Measurements from ENCODE around the gene STK32C. TPM values are rescaled to one million over a fixed set of nuclear protein-coding genes. Genes with fewer than 3 reads are reported as not detected.

Gene STK32C
- total RNA-seq, 2 donors from 2014 or later: 7.2 to 21.5 TPM

- H3K9me3 ChIP-seq: no peaks in the 10 kb centered on the region
- no peak overlapping the region for H3K27ac ChIP-seq
- H3K36me3 ChIP-seq: no peaks in the 10 kb centered on the region
- TF ChIP-seq POLR2A (IDR thresholded peaks at IDR 0.05) (no peak), CTCF (IDR thresholded peaks at IDR 0.05) (no peak), POLR2AphosphoS5 (IDR thresholded peaks at IDR 0.05) (no peak)
- intact Hi-C loops (cut with DNase I): no loop called here
- no peak for DNase-seq (ENCODE audit: low spot score)
- no peaks in the 10 kb centered on the region for H3K4me1 ChIP-seq (replicated peaks)
- H3K27me3 ChIP-seq (replicated peaks; ENCODE audit: insufficient read depth): no peaks in the 10 kb centered on the region
- no peak overlapping the region for H3K4me3 ChIP-seq
- 81% methylated on average over 29 of the region's 29 CpGs for WGBS
Measured at GRCh38 chr10:132239126-132240031, 68.4 kb downstream of the STK32C start.

- Histone ChIP-seq H3K27ac (no peak overlapping the region), H3K36me3 (no peaks in the 10 kb centered on the region), H3K4me3 (no peak overlapping the region), H3K27me3 (replicated peaks; ENCODE audit: insufficient read depth) (no peaks in the 10 kb centered on the region), H3K4me1 (replicated peaks) (no peaks in the 10 kb centered on the region), H3K9me3 (no peaks in the 10 kb centered on the region)
- intact Hi-C loops (cut with DNase I): no loop called here
- no peak for TF ChIP-seq CTCF (IDR thresholded peaks at IDR 0.05)
- TF ChIP-seq POLR2A (IDR thresholded peaks at IDR 0.05): no peak
- no peak for TF ChIP-seq POLR2AphosphoS5 (IDR thresholded peaks at IDR 0.05)
- DNase-seq (ENCODE audit: low spot score): no peak
- 89% methylated on average over 17 of the region's 17 CpGs for WGBS
Measured at GRCh38 chr10:132238371-132239125, 69.2 kb downstream of the STK32C start.

GRCh38 chr10:132237871-132238270 lies 69.9 kb downstream of the STK32C start:
- no peaks in the 10 kb centered on the region for H3K9me3 ChIP-seq
- no peaks in the 10 kb centered on the region for H3K36me3 ChIP-seq
- H3K27ac ChIP-seq: no peak overlapping the region
- H3K4me3 ChIP-seq: no peak overlapping the region
- WGBS: 73% methylated on average over 9 of the region's 9 CpGs
- H3K4me1 ChIP-seq (replicated peaks): no peaks in the 10 kb centered on the region
- TF ChIP-seq CTCF (IDR thresholded peaks at IDR 0.05) (no peak), POLR2A (IDR thresholded peaks at IDR 0.05) (no peak), POLR2AphosphoS5 (IDR thresholded peaks at IDR 0.05) (no peak)
- no peak for DNase-seq (ENCODE audit: low spot score)
- H3K27me3 ChIP-seq (replicated peaks; ENCODE audit: insufficient read depth): no peaks in the 10 kb centered on the region
- intact Hi-C loops (cut with DNase I): no loop called here

GRCh38 chr10:132237396-132237795 lies 70.4 kb downstream of the STK32C start:
- 88% methylated on average over 15 of the region's 15 CpGs for WGBS
- DNase-seq (ENCODE audit: low spot score): no peak
- TF ChIP-seq CTCF (IDR thresholded peaks at IDR 0.05) (no peak), POLR2A (IDR thresholded peaks at IDR 0.05) (no peak), POLR2AphosphoS5 (IDR thresholded peaks at IDR 0.05) (no peak)
- H3K27me3 ChIP-seq (replicated peaks; ENCODE audit: insufficient read depth): no peaks in the 10 kb centered on the region
- no peaks in the 10 kb centered on the region for H3K4me1 ChIP-seq (replicated peaks)
- no peaks in the 10 kb centered on the region for H3K36me3 ChIP-seq
- no peak overlapping the region for H3K27ac ChIP-seq
- H3K4me3 ChIP-seq: no peak overlapping the region
- intact Hi-C loops (cut with DNase I): no loop called here
- H3K9me3 ChIP-seq: no peaks in the 10 kb centered on the region

Measured in prostate gland (tissue), 2 donors.